HepG2 (cell line): Measurements from ENCODE around the gene ARHGEF40. TPM values are rescaled to one million over a fixed set of nuclear protein-coding genes. Genes with fewer than 3 reads are reported as not detected.
A peak's percentile ranks its signal among the peaks of the same experiment; 100 is the strongest.

Experiments used
- ARID2 ChIP-seq: sonication (generic); formaldehyde crosslinking; IDR thresholded peaks from 2 replicates; pipeline ENCODE4 v1.8.1; 2022; ENCODE audit warnings: mild to moderate bottlenecking, missing genetic modification reagents, borderline replicate concordance
- ARNT2 ChIP-seq: sonication (generic); formaldehyde crosslinking; IDR thresholded peaks from 2 replicates; pipeline ENCODE4 v1.8.0; 2022; ENCODE audit warnings: mild to moderate bottlenecking, low read depth, missing genetic modification reagents, moderate library complexity
- DDIT3 ChIP-seq: sonication (generic); formaldehyde crosslinking; IDR thresholded peaks from 2 replicates; pipeline ENCODE4 v1.4.0; 2020; ENCODE audit warnings: mild to moderate bottlenecking, missing genetic modification reagents
- ELF3 ChIP-seq: IDR thresholded peaks from 2 replicates; pipeline ENCODE4 v1.6.1; 2016; ENCODE audit warnings: missing genetic modification reagents, missing compliant biosample characterization
- ELK4 ChIP-seq: sonication (generic); formaldehyde crosslinking; IDR thresholded peaks from 2 replicates; pipeline ENCODE4 v1.9.0; 2021; ENCODE audit warnings: missing genetic modification reagents, borderline replicate concordance
- JUNB ChIP-seq: sonication (generic); formaldehyde crosslinking; IDR thresholded peaks from 2 replicates; pipeline ENCODE4 v1.8.0; 2022; ENCODE audit warnings: missing genetic modification reagents, mild to moderate bottlenecking, borderline replicate concordance
- NFAT5 ChIP-seq: sonication (generic); formaldehyde crosslinking; IDR thresholded peaks from 2 replicates; pipeline ENCODE4 v1.4.0; 2020; ENCODE audit warnings: missing genetic modification reagents
- PRDM10 ChIP-seq: sonication (generic); formaldehyde crosslinking; IDR thresholded peaks from 2 replicates; pipeline ENCODE4 v1.4.0; 2020; ENCODE audit warnings: low read depth, missing genetic modification reagents
- RARA ChIP-seq: IDR thresholded peaks from 2 replicates; pipeline ENCODE4 v1.6.1; 2016; ENCODE audit warnings: missing genetic modification reagents, missing compliant biosample characterization
- SMARCE1 ChIP-seq: fragments of 450-650 bp; IDR thresholded peaks from 2 replicates; pipeline ENCODE4 v1.6.1; 2017; ENCODE audit warnings: borderline replicate concordance
- SOX13 ChIP-seq, 3 experiments: fragments of 450-650 bp in 1 of 3; sonication (generic) in 1 of 3; formaldehyde crosslinking in 1 of 3; IDR thresholded peaks in 2 of 3; conservative IDR thresholded peaks in 1 of 3; 2 replicates each; pipeline versions ENCODE4 v1.5.0 to v1.6.1; 2016 to 2020; ENCODE audit warnings: antibody characterized with exemption in 1 of 3, mild to moderate bottlenecking in 1 of 3, missing compliant biosample characterization in 1 of 3, missing genetic modification reagents in 1 of 3, moderate library complexity in 1 of 3
- SP140L ChIP-seq: sonication (generic); formaldehyde crosslinking; IDR thresholded peaks from 2 replicates; pipeline ENCODE4 v1.4.0; 2020; ENCODE audit warnings: missing genetic modification reagents, borderline replicate concordance
- SPEN ChIP-seq: sonication (generic); formaldehyde crosslinking; IDR thresholded peaks from 2 replicates; pipeline ENCODE4 v1.5.1; 2020; ENCODE audit warnings: low read depth, mild to moderate bottlenecking, missing genetic modification reagents
- STAT5B ChIP-seq: sonication (generic); formaldehyde crosslinking; IDR thresholded peaks from 2 replicates; pipeline ENCODE4 v1.4.0; 2020; ENCODE audit warnings: missing genetic modification reagents
- TAF1 ChIP-seq: sonication (generic); formaldehyde crosslinking; IDR thresholded peaks from 2 replicates; pipeline ENCODE4 v1.4.0; 2020; ENCODE audit warnings: missing genetic modification reagents
- ZNF124 ChIP-seq: sonication (generic); formaldehyde crosslinking; IDR thresholded peaks from 2 replicates; pipeline ENCODE4 v1.4.0; 2020; ENCODE audit warnings: missing genetic modification reagents
- ZNF235 ChIP-seq: sonication (generic); formaldehyde crosslinking; IDR thresholded peaks from 2 replicates; pipeline ENCODE4 v1.8.1; 2023; ENCODE audit warnings: mild to moderate bottlenecking, missing genetic modification reagents, borderline replicate concordance
- ZNF615 ChIP-seq: sonication (generic); formaldehyde crosslinking; IDR thresholded peaks from 2 replicates; pipeline ENCODE4 v1.5.0; 2020; ENCODE audit warnings: mild to moderate bottlenecking, missing genetic modification reagents, borderline replicate concordance
- ZNF749 ChIP-seq: sonication (generic); formaldehyde crosslinking; IDR thresholded peaks from 2 replicates; pipeline ENCODE4 v1.8.0; 2022; ENCODE audit warnings: mild to moderate bottlenecking, missing genetic modification reagents, moderate library complexity, borderline replicate concordance
- polyA plus RNA-seq, 8 experiments: library from polyadenylated mRNA; depleted of rRNA in 3 of 8; stranded (reverse) in 7 of 8; unstranded in 1 of 8; fragments of >200 nt; fragmentation: Illumina TruSeq in 4 of 8; extraction: Trizol in 4 of 8; gene quantifications; 2 replicates each; pipeline versions ENCODE4 v1.2.1 to v1.2.3, GENCODE V29; 2011 to 2016; ENCODE audit warnings: low read depth in 4 of 8, missing spikeins in 1 of 8, mixed read lengths in 1 of 8; ENCODE audit not compliant: insufficient read depth in 1 of 8
- total RNA-seq, 5 experiments: library from RNA; depleted of rRNA; stranded (reverse); fragments of >200 nt; fragmentation: Illumina TruSeq; extraction: Trizol; gene quantifications; 2 replicates each; pipeline ENCODE4 v1.2.3, GENCODE V29; 2016; ENCODE audit warnings: low read depth in 1 of 5

ARHGEF40 gene
- total and polyA plus RNA-seq, 2 of the 13 experiments (the other 11 are each of a cell fraction or from before 2014, with no cell fraction given), result 28.1 to 78.1 TPM

- TF ChIP-seq SMARCE1 (no peak), ZNF235 (CRISPR knock-in tag) (no peak), TAF1 (peak; percentile 50; the same call in 1 of the 2 replicates), ZNF615 (CRISPR knock-in tag) (peak; percentile 61; the same call in 1 of the 2 replicates), ARNT2 (CRISPR knock-in tag) (no peak), ARID2 (CRISPR knock-in tag) (no peak), ZNF749 (CRISPR knock-in tag) (no peak), STAT5B (CRISPR knock-in tag) (no peak), SP140L (CRISPR knock-in tag) (no peak; the same call in 1 of the 2 replicates), SOX13 (IDR thresholded peaks at IDR 0.05) (peak; percentile 76), SOX13 (CRISPR knock-in tag; conservative IDR thresholded peaks at IDR 0.05 in 1 of 2, IDR thresholded peaks at IDR 0.05 in 1 of 2) (peak in 1 of 2 experiments; percentile 90; a peak in 2 of 4 replicates), ELF3 (peak; percentile 99), PRDM10 (no peak), DDIT3 (no peak), NFAT5 (CRISPR knock-in tag) (no peak), ZNF124 (peak; percentile 83), ELK4 (CRISPR knock-in tag) (no peak), JUNB (CRISPR knock-in tag) (no peak), RARA (CRISPR knock-in tag) (peak; percentile 91), SPEN (CRISPR knock-in tag) (peak; percentile 81; the same call in 1 of the 2 replicates)
These were observed 15.9 kb upstream of the ARHGEF40 start (continued) for GRCh38 chr14:21054123-21054767.
